WERI-Rb-1 (cell line): Measurements from ENCODE around the gene ZC3H18.

ENCODE experiments used
- DNase-seq: peaks from one replicate; pipeline ENCODE4 v3.0.0-alpha.2; 2020
- H3K27ac ChIP-seq: fragments of 250-450 bp; sonication (Bioruptor Pico); 2 replicates; pipeline ENCODE4 v1.5.1; 2020; ENCODE audit warnings: mild to moderate bottlenecking, moderate library complexity
- H3K27me3 ChIP-seq: fragments of 250-450 bp; sonication (Bioruptor Pico); 2 replicates; pipeline ENCODE4 v1.5.1; 2021; ENCODE audit warnings: mild to moderate bottlenecking, low read depth, moderate library complexity; ENCODE audit not compliant: insufficient read depth, severe bottlenecking
- H3K36me3 ChIP-seq: fragments of 250-450 bp; sonication (Bioruptor Pico); 2 replicates; pipeline ENCODE4 v1.5.1; 2020; ENCODE audit warnings: mild to moderate bottlenecking, moderate library complexity
- H3K4me3 ChIP-seq: 2 replicates; pipeline ENCODE4 v1.5.1; 2011; ENCODE audit warnings: low read depth, mild to moderate bottlenecking, control low read depth, low read length
- H3K9me3 ChIP-seq: fragments of 250-450 bp; sonication (Bioruptor Pico); 2 replicates; pipeline ENCODE4 v1.5.1; 2021; ENCODE audit warnings: mild to moderate bottlenecking, moderate library complexity; ENCODE audit not compliant: severe bottlenecking
- CTCF ChIP-seq: IDR thresholded peaks from 2 replicates; pipeline ENCODE4 v1.5.1; 2011; ENCODE audit warnings: low read depth, mild to moderate bottlenecking, control low read depth, inconsistent platforms, low read length

Gene ZC3H18

GRCh38 chr16:88584676-88585075 is 14.5 kb downstream of the ZC3H18 start:
- Histone ChIP-seq H3K9me3 (no peaks in the 10 kb centered on the region), H3K4me3 (no peak overlapping the region), H3K27me3 (no peaks in the 10 kb centered on the region), H3K36me3 (peaks cover 2% of the 10 kb centered on the region; the same call in 1 of the 2 replicates), H3K27ac (no peak overlapping the region)
- TF ChIP-seq CTCF: no peak
- no peak for DNase-seq

- Histone ChIP-seq H3K27ac (no peak overlapping the region), H3K36me3 (peaks cover 2% of the 10 kb centered on the region; the same call in 1 of the 2 replicates), H3K27me3 (no peaks in the 10 kb centered on the region), H3K9me3 (no peaks in the 10 kb centered on the region), H3K4me3 (no peak overlapping the region)
- DNase-seq: no peak
- TF ChIP-seq CTCF: no peak
These were observed 15.1 kb downstream of the ZC3H18 start for GRCh38 chr16:88585269-88585668.

GRCh38 chr16:88585927-88586581 is 15.9 kb downstream of the ZC3H18 start:
- TF ChIP-seq CTCF: no peak
- Histone ChIP-seq H3K27ac (no peak overlapping the region), H3K36me3 (0 out of 2 replicates have a peak, but pooled peaks cover 2% of the 10 kb centered on the region), H3K9me3 (no peaks in the 10 kb centered on the region), H3K4me3 (no peak overlapping the region), H3K27me3 (no peaks in the 10 kb centered on the region)
- no peak for DNase-seq

- no peak for DNase-seq
- TF ChIP-seq CTCF: no peak
- no peaks in the 10 kb centered on the region for H3K36me3 ChIP-seq
- H3K9me3 ChIP-seq: no peaks in the 10 kb centered on the region
- H3K4me3 ChIP-seq: no peak overlapping the region
- H3K27me3 ChIP-seq: no peaks in the 10 kb centered on the region
- no peak overlapping the region for H3K27ac ChIP-seq
These were observed 17.9 kb downstream of the ZC3H18 start for GRCh38 chr16:88588148-88588547.

GRCh38 chr16:88588754-88589153 is 18.6 kb downstream of the ZC3H18 start:
- Histone ChIP-seq H3K9me3 (no peaks in the 10 kb centered on the region), H3K36me3 (no peaks in the 10 kb centered on the region), H3K27ac (no peak overlapping the region), H3K4me3 (no peak overlapping the region), H3K27me3 (no peaks in the 10 kb centered on the region)
- TF ChIP-seq CTCF: no peak
- DNase-seq: no peak

GRCh38 chr16:88589441-88589840 is 19.2 kb downstream of the ZC3H18 start:
- DNase-seq: no peak
- no peaks in the 10 kb centered on the region for H3K9me3 ChIP-seq
- H3K4me3 ChIP-seq: no peak overlapping the region
- TF ChIP-seq CTCF: no peak
- H3K27me3 ChIP-seq: no peaks in the 10 kb centered on the region
- no peak overlapping the region for H3K27ac ChIP-seq
- H3K36me3 ChIP-seq: no peaks in the 10 kb centered on the region
